ENCODE data around the gene PNPO. TPM values are rescaled to one million over a fixed set of nuclear protein-coding genes. Genes with fewer than 3 reads are reported as not detected.

The PNPO gene
- total and polyA plus RNA-seq, 2 of the 13 experiments (the other 11 are each of a cell fraction or from before 2014, with no cell fraction given) = 47.9 to 63.3 TPM

DNA sequence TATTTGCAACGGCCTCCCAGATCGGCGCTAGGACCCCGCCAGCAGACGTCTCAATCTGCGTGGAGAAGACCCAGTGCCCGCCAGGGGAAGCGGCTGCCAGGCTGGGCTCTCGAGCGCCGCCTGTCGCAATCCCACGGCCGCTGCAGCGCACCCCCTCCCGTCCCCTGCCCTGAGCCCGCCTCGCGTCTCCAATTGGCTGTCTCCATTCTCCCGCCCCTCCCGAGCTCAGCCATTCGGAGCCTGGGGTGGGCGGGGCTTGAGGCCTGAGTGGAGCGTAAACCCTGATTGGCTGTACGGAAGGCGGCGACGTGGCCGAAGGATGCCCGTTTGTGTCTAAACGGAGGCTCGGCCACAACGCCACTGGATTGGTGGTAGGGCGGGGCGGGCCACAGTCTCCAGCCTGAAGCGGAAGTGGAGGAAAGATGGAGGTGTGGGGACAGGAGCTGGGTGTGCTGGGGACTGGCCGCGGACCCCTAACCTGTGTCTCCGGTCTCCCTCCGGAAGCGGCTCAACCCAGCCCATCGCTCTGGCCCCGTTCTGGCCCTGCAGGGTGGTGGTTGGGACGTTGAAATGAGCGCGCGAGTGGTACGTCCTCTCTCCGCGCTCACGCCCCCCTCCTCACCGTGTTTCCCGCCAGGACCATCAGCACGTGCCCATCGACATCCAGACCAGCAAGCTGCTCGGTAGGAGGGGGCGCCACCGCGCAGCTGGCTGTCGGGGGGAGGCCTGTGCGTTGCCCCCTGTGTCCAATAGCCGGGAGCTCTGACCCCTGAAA is 29.5 kb downstream of the PNPO start, which contains the start of gene CDK5RAP3 (continued):
- TF ChIP-seq, protein P1, sequence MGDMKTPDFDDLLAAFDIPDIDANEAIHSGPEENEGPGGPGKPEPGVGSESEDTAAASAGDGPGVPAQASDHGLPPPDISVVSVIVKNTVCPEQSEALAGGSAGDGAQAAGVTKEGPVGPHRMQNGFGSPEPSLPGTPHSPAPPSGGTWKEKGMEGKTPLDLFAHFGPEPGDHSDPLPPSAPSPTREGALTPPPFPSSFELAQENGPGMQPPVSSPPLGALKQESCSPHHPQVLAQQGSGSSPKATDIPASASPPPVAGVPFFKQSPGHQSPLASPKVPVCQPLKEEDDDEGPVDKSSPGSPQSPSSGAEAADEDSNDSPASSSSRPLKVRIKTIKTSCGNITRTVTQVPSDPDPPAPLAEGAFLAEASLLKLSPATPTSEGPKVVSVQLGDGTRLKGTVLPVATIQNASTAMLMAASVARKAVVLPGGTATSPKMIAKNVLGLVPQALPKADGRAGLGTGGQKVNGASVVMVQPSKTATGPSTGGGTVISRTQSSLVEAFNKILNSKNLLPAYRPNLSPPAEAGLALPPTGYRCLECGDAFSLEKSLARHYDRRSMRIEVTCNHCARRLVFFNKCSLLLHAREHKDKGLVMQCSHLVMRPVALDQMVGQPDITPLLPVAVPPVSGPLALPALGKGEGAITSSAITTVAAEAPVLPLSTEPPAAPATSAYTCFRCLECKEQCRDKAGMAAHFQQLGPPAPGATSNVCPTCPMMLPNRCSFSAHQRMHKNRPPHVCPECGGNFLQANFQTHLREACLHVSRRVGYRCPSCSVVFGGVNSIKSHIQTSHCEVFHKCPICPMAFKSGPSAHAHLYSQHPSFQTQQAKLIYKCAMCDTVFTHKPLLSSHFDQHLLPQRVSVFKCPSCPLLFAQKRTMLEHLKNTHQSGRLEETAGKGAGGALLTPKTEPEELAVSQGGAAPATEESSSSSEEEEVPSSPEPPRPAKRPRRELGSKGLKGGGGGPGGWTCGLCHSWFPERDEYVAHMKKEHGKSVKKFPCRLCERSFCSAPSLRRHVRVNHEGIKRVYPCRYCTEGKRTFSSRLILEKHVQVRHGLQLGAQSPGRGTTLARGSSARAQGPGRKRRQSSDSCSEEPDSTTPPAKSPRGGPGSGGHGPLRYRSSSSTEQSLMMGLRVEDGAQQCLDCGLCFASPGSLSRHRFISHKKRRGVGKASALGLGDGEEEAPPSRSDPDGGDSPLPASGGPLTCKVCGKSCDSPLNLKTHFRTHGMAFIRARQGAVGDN (CRISPR knock-in tag; IDR thresholded peaks at IDR 0.05) = peak; percentile 100
- TF ChIP-seq THAP11 (CRISPR knock-in tag; IDR thresholded peaks at IDR 0.05) (peak; percentile 87), ZMAT3 (CRISPR knock-in tag; conservative IDR thresholded peaks at IDR 0.05) (peak; percentile 83), ZNF17 (CRISPR knock-in tag; IDR thresholded peaks at IDR 0.05) (0 out of 2 replicates have a peak, but pooled peaks have one; percentile 67), BHLHE40 (IDR thresholded peaks at IDR 0.05; ENCODE audit: low read length) (peak; percentile 87), ZNF225 (CRISPR knock-in tag; IDR thresholded peaks at IDR 0.05) (peak; percentile 94), MTA3 (CRISPR knock-in tag; IDR thresholded peaks at IDR 0.05) (no peak), ASH2L (IDR thresholded peaks at IDR 0.05; ENCODE audit: insufficient read length, low read depth, low read length) (peak; percentile 71), ZNF564 (CRISPR knock-in tag; IDR thresholded peaks at IDR 0.05) (peak; percentile 88), NFE2 (CRISPR knock-in tag; IDR thresholded peaks at IDR 0.05) (0 out of 2 replicates have a peak, but pooled peaks have one; percentile 36), ZNF552 (CRISPR knock-in tag; IDR thresholded peaks at IDR 0.05; ENCODE audit: borderline replicate concordance) (peak; percentile 98), ZNF546 (CRISPR knock-in tag; conservative IDR thresholded peaks at IDR 0.05) (peak; percentile 99; the same call in 1 of the 2 replicates), U2AF1 (optimal IDR thresholded peaks at IDR 0.05; ENCODE audit: low read depth, low read length) (peak; percentile 27), SAP130 (CRISPR knock-in tag; IDR thresholded peaks at IDR 0.05; ENCODE audit: low read depth) (peak; percentile 99)
- TF ChIP-seq, protein P2, sequence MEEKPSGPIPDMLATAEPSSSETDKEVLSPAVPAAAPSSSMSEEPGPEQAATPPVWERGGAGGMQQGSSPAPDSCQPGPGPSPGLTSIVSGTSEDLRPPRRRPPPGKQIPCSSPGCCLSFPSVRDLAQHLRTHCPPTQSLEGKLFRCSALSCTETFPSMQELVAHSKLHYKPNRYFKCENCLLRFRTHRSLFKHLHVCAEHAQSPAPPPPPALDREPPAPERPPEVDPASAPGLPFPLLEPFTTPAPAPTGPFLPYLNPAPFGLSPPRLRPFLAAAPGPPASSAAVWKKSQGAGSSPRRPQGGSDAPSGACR (CRISPR knock-in tag; IDR thresholded peaks at IDR 0.05) = peak; percentile 95
- TF ChIP-seq, protein P3, sequence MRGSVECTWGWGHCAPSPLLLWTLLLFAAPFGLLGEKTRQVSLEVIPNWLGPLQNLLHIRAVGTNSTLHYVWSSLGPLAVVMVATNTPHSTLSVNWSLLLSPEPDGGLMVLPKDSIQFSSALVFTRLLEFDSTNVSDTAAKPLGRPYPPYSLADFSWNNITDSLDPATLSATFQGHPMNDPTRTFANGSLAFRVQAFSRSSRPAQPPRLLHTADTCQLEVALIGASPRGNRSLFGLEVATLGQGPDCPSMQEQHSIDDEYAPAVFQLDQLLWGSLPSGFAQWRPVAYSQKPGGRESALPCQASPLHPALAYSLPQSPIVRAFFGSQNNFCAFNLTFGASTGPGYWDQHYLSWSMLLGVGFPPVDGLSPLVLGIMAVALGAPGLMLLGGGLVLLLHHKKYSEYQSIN (CRISPR knock-in tag; IDR thresholded peaks at IDR 0.05; ENCODE audit: borderline replicate concordance) = no peak
- TF ChIP-seq, protein P4, sequence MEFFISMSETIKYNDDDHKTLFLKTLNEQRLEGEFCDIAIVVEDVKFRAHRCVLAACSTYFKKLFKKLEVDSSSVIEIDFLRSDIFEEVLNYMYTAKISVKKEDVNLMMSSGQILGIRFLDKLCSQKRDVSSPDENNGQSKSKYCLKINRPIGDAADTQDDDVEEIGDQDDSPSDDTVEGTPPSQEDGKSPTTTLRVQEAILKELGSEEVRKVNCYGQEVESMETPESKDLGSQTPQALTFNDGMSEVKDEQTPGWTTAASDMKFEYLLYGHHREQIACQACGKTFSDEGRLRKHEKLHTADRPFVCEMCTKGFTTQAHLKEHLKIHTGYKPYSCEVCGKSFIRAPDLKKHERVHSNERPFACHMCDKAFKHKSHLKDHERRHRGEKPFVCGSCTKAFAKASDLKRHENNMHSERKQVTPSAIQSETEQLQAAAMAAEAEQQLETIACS (CRISPR knock-in tag; IDR thresholded peaks at IDR 0.05) = no peak
- TF ChIP-seq, protein P5, sequence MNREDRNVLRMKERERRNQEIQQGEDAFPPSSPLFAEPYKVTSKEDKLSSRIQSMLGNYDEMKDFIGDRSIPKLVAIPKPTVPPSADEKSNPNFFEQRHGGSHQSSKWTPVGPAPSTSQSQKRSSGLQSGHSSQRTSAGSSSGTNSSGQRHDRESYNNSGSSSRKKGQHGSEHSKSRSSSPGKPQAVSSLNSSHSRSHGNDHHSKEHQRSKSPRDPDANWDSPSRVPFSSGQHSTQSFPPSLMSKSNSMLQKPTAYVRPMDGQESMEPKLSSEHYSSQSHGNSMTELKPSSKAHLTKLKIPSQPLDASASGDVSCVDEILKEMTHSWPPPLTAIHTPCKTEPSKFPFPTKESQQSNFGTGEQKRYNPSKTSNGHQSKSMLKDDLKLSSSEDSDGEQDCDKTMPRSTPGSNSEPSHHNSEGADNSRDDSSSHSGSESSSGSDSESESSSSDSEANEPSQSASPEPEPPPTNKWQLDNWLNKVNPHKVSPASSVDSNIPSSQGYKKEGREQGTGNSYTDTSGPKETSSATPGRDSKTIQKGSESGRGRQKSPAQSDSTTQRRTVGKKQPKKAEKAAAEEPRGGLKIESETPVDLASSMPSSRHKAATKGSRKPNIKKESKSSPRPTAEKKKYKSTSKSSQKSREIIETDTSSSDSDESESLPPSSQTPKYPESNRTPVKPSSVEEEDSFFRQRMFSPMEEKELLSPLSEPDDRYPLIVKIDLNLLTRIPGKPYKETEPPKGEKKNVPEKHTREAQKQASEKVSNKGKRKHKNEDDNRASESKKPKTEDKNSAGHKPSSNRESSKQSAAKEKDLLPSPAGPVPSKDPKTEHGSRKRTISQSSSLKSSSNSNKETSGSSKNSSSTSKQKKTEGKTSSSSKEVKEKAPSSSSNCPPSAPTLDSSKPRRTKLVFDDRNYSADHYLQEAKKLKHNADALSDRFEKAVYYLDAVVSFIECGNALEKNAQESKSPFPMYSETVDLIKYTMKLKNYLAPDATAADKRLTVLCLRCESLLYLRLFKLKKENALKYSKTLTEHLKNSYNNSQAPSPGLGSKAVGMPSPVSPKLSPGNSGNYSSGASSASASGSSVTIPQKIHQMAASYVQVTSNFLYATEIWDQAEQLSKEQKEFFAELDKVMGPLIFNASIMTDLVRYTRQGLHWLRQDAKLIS (CRISPR knock-in tag; IDR thresholded peaks at IDR 0.05) = peak; percentile 89; the same call in 1 of the 2 replicates
